ENCODE measurements around the gene CCL19. TPM values are rescaled to one million over a fixed set of nuclear protein-coding genes. Genes with fewer than 3 reads are reported as not detected.

The CCL19 gene
- total RNA-seq, 2 experiments from 2014 or later, result not detected

GRCh38 chr9:34712140-34712539 lies 21.1 kb upstream of the CCL19 start:
- CTCF ChIA-PET, result interaction anchor here (1.0 to 1.2 kb wide), 2 partner anchors 10 to 28 kb away, joined by 3 to 5 read pairs; no protein-coding TSS in a partner anchor
- Mint-ChIP-seq H3K9me3 (no peaks in the 10 kb centered on the region), H3K4me3 (no peak overlapping the region), H3K4me1 (no peaks in the 10 kb centered on the region), H3K36me3 (ENCODE audit: low read depth) (no peaks in the 10 kb centered on the region), H3K27ac (no peak overlapping the region), H3K27me3 (peaks cover 22% of the 10 kb centered on the region)
- DNase-seq, result no peak
- POLR2A ChIA-PET, result no interaction called here

- no peak for DNase-seq
- POLR2A ChIA-PET, result interaction anchor here (1.2 kb wide), 1 partner anchor 9 kb away, joined by 3 read pairs; no protein-coding TSS in a partner anchor
- no peak within 1 kb of the TSS for H3K4me3 Mint-ChIP-seq
- no peaks in the 10 kb centered on the region for H3K4me1 Mint-ChIP-seq
- no peaks in the 10 kb centered on the region for H3K9me3 Mint-ChIP-seq
- H3K27ac Mint-ChIP-seq, result no peak within 1 kb of the TSS
- no peaks in the 10 kb centered on the region for H3K36me3 Mint-ChIP-seq (ENCODE audit: low read depth)
- CTCF ChIA-PET, result interaction anchor here (1.1 kb wide), 1 partner anchor 10 kb away, joined by 3 read pairs; no protein-coding TSS in a partner anchor
- peaks cover 22% of the 10 kb centered on the region for H3K27me3 Mint-ChIP-seq
These were observed 18.9 kb upstream of the CCL19 start, which contains the start of gene CCL21 for GRCh38 chr9:34710023-34710422. TSS of gene CCL21 (minus strand) at chr9:34710136. CDS start at chr9:34710066, 70 bp downstream.

GRCh38 chr9:34709196-34709978 lies 18.3 kb upstream of the CCL19 start:
- Mint-ChIP-seq H3K36me3 (ENCODE audit: low read depth) (no peaks in the 10 kb centered on the region), H3K9me3 (no peaks in the 10 kb centered on the region), H3K27ac (no peak overlapping the region), H3K27me3 (peaks cover 22% of the 10 kb centered on the region), H3K4me3 (no peak overlapping the region), H3K4me1 (no peaks in the 10 kb centered on the region)
- DNase-seq, result no peak
- POLR2A ChIA-PET, result interaction anchor here (1.2 kb wide), 1 partner anchor 10 kb away, joined by 3 read pairs; no protein-coding TSS in a partner anchor
- CTCF ChIA-PET, result no interaction called here

- Mint-ChIP-seq H3K27ac (no peak overlapping the region), H3K36me3 (ENCODE audit: low read depth) (no peaks in the 10 kb centered on the region)
These were observed 16.1 kb upstream of the CCL19 start for GRCh38 chr9:34707130-34707529.

GRCh38 chr9:34701769-34702736 lies 11.0 kb upstream of the CCL19 start:
- POLR2A ChIA-PET, result interaction anchor here (0.7 to 1.4 kb wide), 4 partner anchors 36 to 91 kb away, joined by 3 to 5 read pairs (median 3); partner anchors contain the start of gene CCL27
- CTCF ChIA-PET, result interaction anchor here (0.6 to 3.3 kb wide), 28 partner anchors 9 to 262 kb away, joined by 3 to 40 read pairs (median 4); partner anchors contain the start of genes CCL27, DCTN3, GALT and RPP25L
- DNase-seq, result peak; percentile 79
- Mint-ChIP-seq H3K4me3 (peak overlapping the region; percentile 62), H3K9me3 (no peaks in the 10 kb centered on the region), H3K36me3 (ENCODE audit: low read depth) (no peaks in the 10 kb centered on the region), H3K4me1 (peaks cover 9% of the 10 kb centered on the region), H3K27me3 (peaks cover 19% of the 10 kb centered on the region), H3K27ac (no peak overlapping the region)

More at GRCh38 chr9:34707130-34707529, 16.1 kb upstream of the CCL19 start:
- Mint-ChIP-seq H3K9me3 (no peaks in the 10 kb centered on the region), H3K4me3 (no peak overlapping the region), H3K4me1 (peaks cover under 1% of the 10 kb centered on the region), H3K27me3 (peaks cover 5% of the 10 kb centered on the region)
- no peak for DNase-seq
- POLR2A ChIA-PET, result no interaction called here
- CTCF ChIA-PET, result no interaction called here

GRCh38 chr9:34701023-34701768 lies 10.1 kb upstream of the CCL19 start:
- Mint-ChIP-seq H3K4me3 (peak overlapping the region; percentile 33), H3K36me3 (ENCODE audit: low read depth) (no peaks in the 10 kb centered on the region), H3K27ac (no peak overlapping the region), H3K27me3 (peaks cover 19% of the 10 kb centered on the region), H3K9me3 (no peaks in the 10 kb centered on the region), H3K4me1 (peaks cover 9% of the 10 kb centered on the region)
- POLR2A ChIA-PET, result interaction anchor here (1.4 kb wide), 1 partner anchor 38 kb away, joined by 5 read pairs; the partner anchor contains the start of gene CCL27
- CTCF ChIA-PET, result interaction anchor here (0.8 to 3.3 kb wide), 15 partner anchors 9 to 561 kb away, joined by 3 to 40 read pairs (median 3); partner anchors contain the start of genes CCL21, CCL27 and GALT
- peak; percentile 80 for DNase-seq

GRCh38 chr9:34694811-34695210 lies 3.7 kb upstream of the CCL19 start:
- Mint-ChIP-seq H3K4me3 (no peak overlapping the region), H3K4me1 (no peaks in the 10 kb centered on the region), H3K9me3 (no peaks in the 10 kb centered on the region), H3K36me3 (ENCODE audit: low read depth) (no peaks in the 10 kb centered on the region), H3K27ac (no peak overlapping the region), H3K27me3 (peaks cover 9% of the 10 kb centered on the region)
- CTCF ChIA-PET, result no interaction called here
- no peak for DNase-seq
- POLR2A ChIA-PET, result no interaction called here

- DNase-seq, result no peak
- Mint-ChIP-seq H3K9me3 (no peaks in the 10 kb centered on the region), H3K27me3 (peaks cover 2% of the 10 kb centered on the region), H3K36me3 (ENCODE audit: low read depth) (no peaks in the 10 kb centered on the region), H3K4me1 (no peaks in the 10 kb centered on the region), H3K27ac (no peak overlapping the region), H3K4me3 (no peak overlapping the region)
- ChIA-PET POLR2A (no interaction called here), CTCF (interaction anchor here (0.6 kb wide), 1 partner anchor 9 kb away, joined by 3 read pairs; no protein-coding TSS in a partner anchor)
These were observed 2.5 kb upstream of the CCL19 start for GRCh38 chr9:34693560-34693959.

- DNase-seq, result no peak
- Mint-ChIP-seq H3K36me3 (ENCODE audit: low read depth) (no peaks in the 10 kb centered on the region), H3K27me3 (no peaks in the 10 kb centered on the region), H3K4me3 (no peak overlapping the region), H3K4me1 (no peaks in the 10 kb centered on the region), H3K9me3 (no peaks in the 10 kb centered on the region), H3K27ac (no peak overlapping the region)
- CTCF ChIA-PET, result interaction anchor here (0.9 to 1.2 kb wide), 2 partner anchors 9 to 11 kb away, joined by 3 to 5 read pairs; no protein-coding TSS in a partner anchor
- POLR2A ChIA-PET, result no interaction called here
These were observed 850 bp upstream of the CCL19 start for GRCh38 chr9:34691936-34692315.

- Mint-ChIP-seq H3K27me3 (no peaks in the 10 kb centered on the region), H3K4me3 (no peak overlapping the region), H3K9me3 (no peaks in the 10 kb centered on the region), H3K36me3 (ENCODE audit: low read depth) (no peaks in the 10 kb centered on the region), H3K4me1 (peaks cover 6% of the 10 kb centered on the region), H3K27ac (no peak overlapping the region)
- ChIA-PET POLR2A (no interaction called here), CTCF (no interaction called here)
- no peak for DNase-seq
These were observed 1.6 kb downstream of the CCL19 start for GRCh38 chr9:34689512-34689911.

- H3K4me1 Mint-ChIP-seq, result peaks cover 7% of the 10 kb centered on the region
- H3K27me3 Mint-ChIP-seq, result no peaks in the 10 kb centered on the region
- ChIA-PET CTCF (no interaction called here), POLR2A (no interaction called here)
- H3K27ac Mint-ChIP-seq, result no peak overlapping the region
- no peaks in the 10 kb centered on the region for H3K9me3 Mint-ChIP-seq
- no peak overlapping the region for H3K4me3 Mint-ChIP-seq
- no peaks in the 10 kb centered on the region for H3K36me3 Mint-ChIP-seq (ENCODE audit: low read depth)
- no peak for DNase-seq
These were observed 2.0 kb downstream of the CCL19 start for GRCh38 chr9:34689116-34689470.

GRCh38 chr9:34688329-34689115 lies 2.6 kb downstream of the CCL19 start:
- no peak for DNase-seq
- Mint-ChIP-seq H3K9me3 (no peaks in the 10 kb centered on the region), H3K27me3 (no peaks in the 10 kb centered on the region), H3K27ac (no peak overlapping the region), H3K4me1 (peaks cover 10% of the 10 kb centered on the region), H3K4me3 (no peak overlapping the region), H3K36me3 (ENCODE audit: low read depth) (no peaks in the 10 kb centered on the region)
- CTCF ChIA-PET, result no interaction called here
- POLR2A ChIA-PET, result no interaction called here

Data from activated CD4-positive, alpha-beta memory T cell treated with anti-CD3 and anti-CD28 coated beads, Interleukin-2, amount 10 ng/mL, durations not matched to agents 7 days and 5 days (primary cell).